HG02981 (cell line): Measurements from ENCODE around the gene PDE2A.

Source experiments
- ATAC-seq: cut with Tn5 transposase; IDR thresholded peaks from one replicate; pipeline ENCODE4 v1.9.1; 2021; ENCODE audit warnings: mild to moderate bottlenecking, moderate library complexity; ENCODE audit not compliant: unreplicated experiment

PDE2A gene

GRCh38 chr11:72592698-72593495 lies 81.3 kb downstream of the PDE2A start:
- no peak for ATAC-seq

DNA sequence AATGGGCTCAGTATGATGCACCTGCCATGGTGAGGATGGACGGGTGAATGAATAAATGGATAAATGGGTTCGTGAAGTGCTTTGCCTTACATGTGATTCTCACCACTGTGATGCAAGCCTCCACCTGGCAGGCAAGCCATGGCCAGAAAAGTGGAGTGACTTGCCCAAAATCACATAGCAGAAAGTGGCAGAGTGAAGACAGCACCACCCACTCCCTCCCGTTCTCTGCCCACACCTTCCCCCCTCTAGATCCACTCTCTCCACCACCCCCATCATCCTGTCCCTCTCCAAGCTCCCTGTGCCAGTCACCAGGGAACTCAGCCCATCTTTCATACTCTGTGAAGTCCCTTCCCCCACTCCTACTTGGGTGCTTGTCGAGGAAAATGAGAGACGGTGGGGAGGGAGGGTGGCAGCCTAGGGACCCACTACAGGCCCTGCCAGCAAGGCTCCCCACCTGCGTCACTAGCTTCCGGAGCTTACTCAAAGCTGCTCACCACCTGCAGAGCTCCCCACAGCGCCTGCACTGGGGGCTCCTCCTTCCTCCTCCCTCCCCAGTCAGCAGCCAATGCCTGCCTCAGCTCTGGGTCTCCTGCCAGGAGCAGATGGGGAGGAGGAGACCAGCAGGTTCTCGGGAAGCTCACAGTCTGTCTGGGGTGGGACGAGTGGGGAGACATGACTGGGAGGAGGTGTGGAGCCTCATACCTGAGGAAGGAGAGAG lies 82.3 kb downstream of the PDE2A start:
- no peak for ATAC-seq

DNA sequence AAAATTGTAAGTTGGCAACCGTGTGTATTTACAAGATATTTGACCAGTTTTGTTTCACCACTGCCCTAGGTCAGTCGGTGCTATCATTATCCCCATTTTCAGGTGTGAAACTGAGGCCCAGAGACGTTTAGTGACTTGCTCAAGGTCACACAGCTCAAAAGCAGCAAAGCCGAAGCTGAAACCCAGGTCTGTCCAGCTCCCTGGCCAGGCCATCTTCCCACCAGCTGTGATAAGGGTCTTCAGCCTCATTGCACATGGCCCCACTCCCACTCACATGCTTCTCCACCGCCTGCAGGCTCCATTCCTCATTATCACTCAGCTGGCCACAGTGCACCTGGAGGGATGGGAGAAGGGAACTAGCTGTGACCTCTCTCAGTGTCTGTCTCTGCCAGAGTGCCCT lies 83.2 kb downstream of the PDE2A start:
- ATAC-seq = no peak

DNA sequence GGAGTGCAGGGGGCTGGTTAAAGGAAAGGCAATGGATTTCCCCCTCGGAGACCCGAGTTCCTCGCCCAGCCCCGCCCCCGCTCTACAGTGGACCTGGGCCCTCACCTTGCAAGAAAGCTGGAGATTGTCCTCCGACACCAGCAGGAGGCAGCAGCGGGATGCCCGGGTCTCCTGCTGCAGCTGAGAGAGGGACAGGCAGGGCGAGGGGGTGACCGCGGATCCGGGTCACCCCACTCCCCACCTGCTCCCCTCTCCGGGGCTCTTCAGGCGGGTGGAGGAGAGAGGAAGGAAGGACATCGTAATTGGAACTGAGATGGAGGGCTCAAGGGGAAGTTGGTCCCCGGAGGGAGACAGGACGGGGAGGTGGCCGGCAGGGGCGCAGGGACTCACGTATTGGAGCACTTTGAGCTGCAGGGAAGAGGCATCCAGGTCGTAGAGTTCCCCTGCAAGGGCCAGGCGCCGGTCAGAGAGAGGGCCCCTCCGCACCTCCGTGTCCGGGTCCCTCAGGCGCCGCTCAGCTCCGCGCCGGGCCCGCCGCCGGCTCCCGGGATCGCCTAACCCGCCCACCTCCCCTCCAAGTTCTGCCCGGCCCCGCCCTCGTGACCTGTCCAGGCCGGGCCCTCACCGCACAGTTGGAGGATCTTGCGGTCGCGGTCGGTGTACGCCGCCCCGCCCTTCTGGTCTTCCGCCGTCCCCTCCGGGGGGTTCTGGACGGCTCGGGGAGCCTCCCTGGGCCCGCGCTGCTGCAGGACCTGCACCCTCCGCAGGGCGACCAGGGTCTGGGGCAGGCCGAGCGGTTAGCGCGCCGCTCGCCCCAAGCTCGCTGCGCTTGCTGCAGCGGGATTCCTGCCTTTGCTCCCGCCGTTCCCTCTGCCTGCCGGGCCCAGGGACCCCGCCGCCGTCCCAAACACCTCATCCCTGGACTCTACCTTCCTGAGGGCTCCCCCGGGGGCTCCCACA lies 84.1 kb downstream of the PDE2A start:
- no peak for ATAC-seq

GRCh38 chr11:72588421-72589410 lies 85.5 kb downstream of the PDE2A start:
- no peak for ATAC-seq

DNA sequence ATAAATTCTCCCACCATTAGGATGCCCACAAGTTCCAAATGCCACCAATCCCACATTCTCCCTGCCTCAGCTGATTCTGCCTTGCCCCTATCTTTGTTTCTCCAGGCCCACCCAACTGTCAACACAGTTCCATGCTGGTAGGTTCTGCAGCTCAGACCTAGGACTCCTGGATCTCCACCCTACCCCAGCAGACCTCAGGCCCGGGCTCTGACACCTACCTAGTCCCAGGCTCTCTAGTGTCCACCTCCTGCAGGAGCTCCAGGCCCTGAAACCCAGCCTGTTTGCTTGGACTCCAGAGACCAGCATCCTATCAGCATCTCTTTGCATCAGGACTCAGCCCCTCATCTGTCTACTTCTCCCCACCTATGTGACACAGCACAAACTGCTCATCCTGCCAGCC lies 86.5 kb downstream of the PDE2A start:
- no peak for ATAC-seq

DNA sequence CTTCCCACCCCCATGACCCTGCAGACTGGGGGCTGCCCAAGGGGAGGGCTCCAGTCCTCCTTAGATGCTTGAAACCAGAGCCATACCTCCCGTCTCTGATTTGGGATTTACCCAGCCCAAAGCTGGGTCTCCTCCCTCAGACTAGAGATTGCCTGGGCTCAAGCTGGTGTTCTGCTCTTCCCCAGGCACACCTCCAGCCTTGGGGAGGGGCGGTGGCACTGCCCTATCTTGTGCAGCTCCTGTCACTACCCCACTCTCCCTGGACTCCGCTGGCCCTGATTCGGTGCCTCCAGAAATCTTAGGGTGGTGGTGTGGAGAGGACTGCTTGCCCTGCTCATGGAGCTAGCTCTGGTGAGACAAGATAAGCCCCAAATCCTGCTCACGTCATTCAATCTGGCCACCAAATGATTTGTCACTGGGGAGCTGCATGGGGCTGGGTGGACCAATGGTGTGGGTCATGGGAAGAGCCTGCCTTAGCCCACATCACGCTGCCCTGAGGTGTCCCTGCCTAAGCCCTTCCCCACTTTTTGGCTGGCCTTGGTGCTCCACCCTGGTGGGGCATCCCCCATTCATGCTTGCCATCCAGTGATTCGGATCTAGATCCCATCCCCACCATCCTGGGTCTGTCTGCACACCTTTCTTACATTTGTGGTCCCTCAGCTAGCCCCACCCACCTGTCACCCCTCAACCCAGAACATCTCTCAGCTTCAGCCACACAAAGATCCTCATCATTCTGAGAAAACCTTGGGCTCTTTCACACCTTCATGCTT lies 87.7 kb downstream of the PDE2A start:
- ATAC-seq = no peak

GRCh38 chr11:72585762-72586311 lies 88.4 kb downstream of the PDE2A start:
- ATAC-seq = no peak

DNA sequence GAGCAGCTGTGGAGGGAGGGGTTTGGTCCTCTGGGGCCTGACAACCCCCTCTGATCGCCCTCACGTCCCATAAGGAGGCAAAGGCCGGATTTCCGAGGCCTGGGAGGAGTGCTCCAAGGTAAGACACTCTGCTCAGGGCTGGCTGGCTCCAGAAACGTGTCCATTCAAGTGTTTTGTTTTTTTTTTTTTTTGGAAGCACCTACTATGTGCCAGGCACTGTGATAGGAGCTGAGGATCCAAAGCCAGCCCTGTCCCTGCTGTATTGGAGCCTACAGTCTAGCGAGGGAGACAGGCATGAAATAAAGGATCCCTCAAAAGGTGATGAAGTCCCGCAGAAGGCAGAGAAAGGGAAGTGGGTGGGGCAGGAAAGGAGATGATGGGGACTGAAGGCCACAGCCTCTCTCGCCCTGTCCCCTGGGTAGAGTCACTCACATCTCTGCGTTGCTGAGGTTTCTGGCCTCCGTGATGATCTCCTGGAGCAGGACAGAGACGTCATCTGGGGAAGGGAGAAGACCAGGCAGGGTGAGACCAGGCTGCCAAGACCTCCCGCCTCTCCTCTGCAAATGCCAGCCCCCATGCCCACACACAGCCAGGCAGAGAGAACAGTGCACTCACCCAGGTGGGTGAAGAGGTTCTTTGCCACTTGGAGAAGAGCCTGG lies 89.2 kb downstream of the PDE2A start:
- no peak for ATAC-seq

GRCh38 chr11:72584293-72584938 lies 89.8 kb downstream of the PDE2A start:
- no peak for ATAC-seq

GRCh38 chr11:72583616-72584292 lies 90.5 kb downstream of the PDE2A start:
- ATAC-seq = no peak

DNA sequence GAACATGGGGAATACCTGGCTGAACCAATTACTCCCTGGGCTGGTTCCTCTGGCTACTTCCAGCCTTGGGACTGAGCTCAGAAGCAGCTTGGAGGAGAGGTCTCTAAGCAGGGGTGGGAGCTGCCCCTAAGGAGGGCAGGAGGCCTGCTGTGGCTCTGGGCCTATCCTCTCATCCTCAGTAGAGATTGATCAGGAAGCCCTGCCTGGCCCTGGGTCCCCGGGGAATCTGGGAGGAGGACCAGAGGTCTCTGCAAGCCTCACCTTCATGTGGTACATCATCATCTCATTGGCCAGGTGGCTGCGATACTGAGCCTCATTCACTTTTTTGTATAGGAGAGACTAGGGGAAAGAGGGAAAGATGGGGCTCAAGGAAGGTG lies 91.1 kb downstream of the PDE2A start:
- ATAC-seq = no peak

DNA sequence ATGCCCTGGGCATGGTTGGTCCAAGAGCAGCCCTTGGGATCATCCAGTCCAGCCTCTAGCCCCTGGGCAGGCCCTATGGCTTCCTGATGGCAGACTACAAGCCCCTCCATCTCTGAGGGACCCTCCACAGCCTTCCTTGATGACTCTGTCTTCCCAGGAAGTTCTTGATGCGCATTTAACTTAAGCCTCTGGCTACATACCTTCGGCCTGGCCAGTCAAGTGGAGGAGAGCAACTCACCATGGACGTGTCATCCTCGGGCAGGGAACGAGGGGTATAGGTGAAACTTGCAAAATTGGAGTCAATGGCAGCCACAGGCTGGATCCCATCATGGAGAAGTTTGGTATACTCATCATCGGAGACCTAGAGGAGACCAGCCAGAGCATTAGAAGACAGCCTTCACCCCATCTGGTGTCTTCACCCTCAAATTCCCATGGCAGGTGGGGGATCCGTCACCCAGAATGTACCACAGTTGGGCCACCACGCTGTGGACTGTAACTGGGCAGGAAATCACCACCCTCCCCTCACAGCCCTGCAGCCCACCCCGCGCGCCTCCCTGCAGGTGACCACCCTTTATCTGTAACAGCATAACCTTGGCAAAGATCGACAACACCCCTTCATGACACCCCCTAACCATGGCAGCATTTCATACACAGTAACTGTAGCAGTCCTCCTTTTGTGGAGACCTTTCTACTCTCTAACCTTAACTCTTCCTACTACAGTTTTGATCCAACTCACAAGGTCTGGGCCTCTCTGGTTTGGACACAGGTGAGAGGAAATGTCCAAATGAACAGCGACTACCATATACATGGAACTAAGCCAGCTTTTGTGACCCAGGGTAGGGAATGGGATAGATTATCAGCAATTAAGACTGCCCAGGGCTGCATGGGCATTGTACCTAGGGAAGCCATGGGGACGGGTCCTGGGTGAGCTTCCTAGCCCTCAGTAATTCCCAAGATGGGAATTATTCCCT lies 91.7 kb downstream of the PDE2A start:
- ATAC-seq = no peak

DNA sequence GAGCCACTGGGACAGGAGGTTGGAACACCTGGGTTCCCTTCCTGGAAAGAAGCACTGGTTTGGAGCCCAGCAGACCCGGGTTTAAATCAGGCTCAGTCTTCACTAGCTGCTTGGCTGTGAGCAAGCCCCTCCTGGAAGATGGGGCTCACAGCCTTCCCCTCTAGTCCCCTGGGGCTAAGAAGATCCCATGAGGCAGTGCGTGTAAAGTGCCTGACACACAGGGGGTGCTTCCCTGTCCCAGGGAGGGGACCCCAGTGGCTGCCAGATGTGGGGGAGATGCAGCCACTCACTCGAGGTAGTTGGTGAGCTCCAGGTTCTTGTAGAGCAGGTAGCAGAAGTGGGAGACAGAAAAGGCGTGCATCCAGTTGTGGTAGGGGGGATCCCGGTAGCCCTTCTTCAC lies 93.2 kb downstream of the PDE2A start:
- no peak for ATAC-seq

DNA sequence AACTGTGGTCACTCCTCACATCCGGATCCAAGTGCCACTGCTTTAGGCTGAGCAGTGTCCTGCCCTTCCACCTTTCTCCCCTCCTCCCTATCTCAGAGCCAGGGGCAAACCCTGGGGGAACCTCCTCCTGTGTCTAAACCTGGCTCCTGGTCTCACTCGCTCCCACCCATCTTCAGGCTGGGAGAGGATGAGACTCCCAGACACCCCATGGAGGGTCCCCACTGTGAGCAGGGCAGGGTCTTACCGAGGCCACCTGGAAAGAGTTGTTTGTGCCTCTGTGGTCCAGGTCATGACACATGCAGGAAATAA lies 93.6 kb downstream of the PDE2A start:
- ATAC-seq = no peak

DNA sequence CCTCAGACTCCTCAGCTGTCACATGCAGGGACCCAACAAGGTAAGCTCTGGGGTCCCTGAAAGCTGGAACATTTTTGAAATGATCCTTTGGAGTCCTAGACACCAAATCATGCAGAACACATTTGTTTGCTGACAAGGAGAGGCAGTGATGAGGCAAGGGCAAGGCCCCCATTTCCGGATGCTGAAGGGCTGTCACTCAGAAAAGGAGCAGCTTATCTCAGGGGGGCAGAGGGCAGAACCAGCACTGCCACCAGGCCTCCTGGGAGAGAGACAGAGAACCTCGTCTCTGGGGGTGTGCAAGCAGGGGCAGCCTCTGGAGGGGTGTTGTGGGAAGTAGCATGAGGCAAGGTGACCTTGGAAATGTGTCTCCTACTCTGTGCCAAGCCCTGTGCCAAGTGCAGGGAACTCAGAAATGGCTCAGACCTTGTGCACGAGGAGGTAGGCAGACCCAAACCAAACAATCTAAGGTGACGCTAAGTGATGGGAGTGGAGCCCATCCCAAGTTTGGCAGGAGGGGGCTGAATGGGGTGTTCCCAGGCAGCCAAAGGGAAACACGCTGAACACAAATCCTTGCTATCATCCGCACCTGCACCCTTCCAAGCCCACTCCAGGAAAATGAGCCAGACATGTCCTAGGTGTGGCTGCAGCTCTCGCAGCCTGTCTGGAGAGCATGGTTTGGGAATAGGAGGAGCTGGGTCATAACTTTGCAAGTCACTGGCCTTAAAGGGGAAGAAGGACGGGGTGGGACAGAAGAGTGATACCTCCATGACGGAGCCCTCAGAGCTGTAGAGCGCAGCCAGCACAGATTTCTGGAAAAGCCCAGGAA lies 94.2 kb downstream of the PDE2A start:
- no peak for ATAC-seq
